Measurements from ENCODE around the gene TPK1. TPM values are rescaled to one million over a fixed set of nuclear protein-coding genes. Genes with fewer than 3 reads are reported as not detected.

Gene TPK1
- total and polyA plus RNA-seq, 4 donors: 5.3 to 16.8 (median 15.9) TPM

DNA sequence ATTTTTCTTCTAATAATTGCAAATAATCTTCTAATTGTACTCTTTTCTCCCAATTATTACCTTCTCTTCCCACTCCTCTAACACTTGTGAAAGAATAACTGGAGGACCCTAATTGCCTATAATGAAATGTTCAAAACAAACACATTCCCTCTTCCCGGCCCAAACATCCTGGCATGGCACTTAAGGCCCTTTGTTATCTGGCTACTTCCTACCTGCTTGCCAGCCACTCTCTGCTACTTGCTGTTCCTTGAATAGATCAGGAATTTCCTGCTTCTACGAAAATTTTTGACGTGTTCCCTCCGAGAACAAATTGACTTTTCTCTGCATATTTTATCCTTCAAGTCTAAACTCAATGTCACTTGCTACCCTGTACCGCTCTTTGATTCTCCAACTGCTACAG, 376.2 kb downstream of the TPK1 start:
- no peak for ATAC-seq (ENCODE audit: insufficient read depth, low FRiP score)
- Histone ChIP-seq H3K27ac (ENCODE audit: low read depth in 1 of 2, low read length in 1 of 2) (no peak overlapping the region), H3K36me3 (ENCODE audit: control insufficient read depth in 4 of 4, insufficient read depth in 4 of 4, low read length in 4 of 4) (peaks cover 0 to 1% (median 0%) of the 10 kb centered on the region in 4 donors), H3K9me3 (ENCODE audit: control insufficient read depth in 4 of 4, insufficient read depth in 3 of 4, low read length in 3 of 4) (peaks cover 0 to 6% (median 0%) of the 10 kb centered on the region in 4 donors), H3K4me1 (ENCODE audit: control insufficient read depth in 5 of 5, insufficient read depth in 5 of 5, low read length in 5 of 5) (peaks cover 0 to 1% (median 0%) of the 10 kb centered on the region in 5 donors), H3K4me3 (no peak overlapping the region), H3K9ac (ENCODE audit: insufficient read depth in 1 of 2, low read length in 2 of 2) (no peak overlapping the region), H3K27me3 (ENCODE audit: control insufficient read depth in 3 of 3, insufficient read depth in 3 of 3, low read length in 2 of 3) (no peaks in the 10 kb centered on the region)
- no peak for DNase-seq
- 49 to 75% methylated on average over 5 of the region's 5 CpGs for WGBS, 2 donors
- TF ChIP-seq, protein P1, sequence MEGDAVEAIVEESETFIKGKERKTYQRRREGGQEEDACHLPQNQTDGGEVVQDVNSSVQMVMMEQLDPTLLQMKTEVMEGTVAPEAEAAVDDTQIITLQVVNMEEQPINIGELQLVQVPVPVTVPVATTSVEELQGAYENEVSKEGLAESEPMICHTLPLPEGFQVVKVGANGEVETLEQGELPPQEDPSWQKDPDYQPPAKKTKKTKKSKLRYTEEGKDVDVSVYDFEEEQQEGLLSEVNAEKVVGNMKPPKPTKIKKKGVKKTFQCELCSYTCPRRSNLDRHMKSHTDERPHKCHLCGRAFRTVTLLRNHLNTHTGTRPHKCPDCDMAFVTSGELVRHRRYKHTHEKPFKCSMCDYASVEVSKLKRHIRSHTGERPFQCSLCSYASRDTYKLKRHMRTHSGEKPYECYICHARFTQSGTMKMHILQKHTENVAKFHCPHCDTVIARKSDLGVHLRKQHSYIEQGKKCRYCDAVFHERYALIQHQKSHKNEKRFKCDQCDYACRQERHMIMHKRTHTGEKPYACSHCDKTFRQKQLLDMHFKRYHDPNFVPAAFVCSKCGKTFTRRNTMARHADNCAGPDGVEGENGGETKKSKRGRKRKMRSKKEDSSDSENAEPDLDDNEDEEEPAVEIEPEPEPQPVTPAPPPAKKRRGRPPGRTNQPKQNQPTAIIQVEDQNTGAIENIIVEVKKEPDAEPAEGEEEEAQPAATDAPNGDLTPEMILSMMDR (IDR thresholded peaks at IDR 0.05; ENCODE audit: control extremely low read depth, extremely low read depth): no peak

DNA sequence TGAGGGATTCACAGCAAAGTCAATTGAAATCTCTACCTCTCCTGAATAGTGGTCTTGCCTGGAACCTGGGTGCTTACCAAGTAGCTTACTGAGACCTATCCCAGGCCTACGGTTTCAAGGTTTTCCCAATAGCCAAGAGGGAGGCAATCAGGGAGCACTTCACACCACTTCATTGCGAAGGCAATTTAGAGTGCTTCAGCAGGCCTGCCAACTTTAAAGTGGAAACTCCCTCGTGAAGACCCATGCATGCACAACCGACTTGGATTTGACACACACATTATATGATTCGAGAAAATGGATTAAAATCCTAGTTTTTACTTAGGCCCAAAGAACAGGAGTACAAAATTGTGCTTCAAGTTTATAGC, 380.8 kb downstream of the TPK1 start:
- no peaks in the 10 kb centered on the region for H3K27me3 ChIP-seq (ENCODE audit: control insufficient read depth in 3 of 3, insufficient read depth in 3 of 3, low read length in 2 of 3)
- no peak for DNase-seq
- H3K4me1 ChIP-seq (ENCODE audit: control insufficient read depth in 5 of 5, insufficient read depth in 5 of 5, low read length in 5 of 5): peaks cover 0 to 1% (median 0%) of the 10 kb centered on the region in 5 donors
- TF ChIP-seq, protein P1 (IDR thresholded peaks at IDR 0.05; ENCODE audit: control extremely low read depth, extremely low read depth): no peak
- no peak for ATAC-seq (ENCODE audit: insufficient read depth, low FRiP score)
- H3K4me3 ChIP-seq: no peak overlapping the region
- no peak overlapping the region for H3K9ac ChIP-seq (ENCODE audit: insufficient read depth in 1 of 2, low read length in 2 of 2)
- no peak overlapping the region for H3K27ac ChIP-seq (ENCODE audit: low read depth in 1 of 2, low read length in 1 of 2)
- 46 to 63% methylated on average over 5 of the region's 5 CpGs for WGBS, 2 donors
- H3K9me3 ChIP-seq (ENCODE audit: control insufficient read depth in 4 of 4, insufficient read depth in 3 of 4, low read length in 3 of 4): peaks cover 0 to 2% (median 0%) of the 10 kb centered on the region in 4 donors
- H3K36me3 ChIP-seq (ENCODE audit: control insufficient read depth in 4 of 4, insufficient read depth in 4 of 4, low read length in 4 of 4): peaks cover 0 to 4% (median under 1%) of the 10 kb centered on the region in 4 donors

DNA sequence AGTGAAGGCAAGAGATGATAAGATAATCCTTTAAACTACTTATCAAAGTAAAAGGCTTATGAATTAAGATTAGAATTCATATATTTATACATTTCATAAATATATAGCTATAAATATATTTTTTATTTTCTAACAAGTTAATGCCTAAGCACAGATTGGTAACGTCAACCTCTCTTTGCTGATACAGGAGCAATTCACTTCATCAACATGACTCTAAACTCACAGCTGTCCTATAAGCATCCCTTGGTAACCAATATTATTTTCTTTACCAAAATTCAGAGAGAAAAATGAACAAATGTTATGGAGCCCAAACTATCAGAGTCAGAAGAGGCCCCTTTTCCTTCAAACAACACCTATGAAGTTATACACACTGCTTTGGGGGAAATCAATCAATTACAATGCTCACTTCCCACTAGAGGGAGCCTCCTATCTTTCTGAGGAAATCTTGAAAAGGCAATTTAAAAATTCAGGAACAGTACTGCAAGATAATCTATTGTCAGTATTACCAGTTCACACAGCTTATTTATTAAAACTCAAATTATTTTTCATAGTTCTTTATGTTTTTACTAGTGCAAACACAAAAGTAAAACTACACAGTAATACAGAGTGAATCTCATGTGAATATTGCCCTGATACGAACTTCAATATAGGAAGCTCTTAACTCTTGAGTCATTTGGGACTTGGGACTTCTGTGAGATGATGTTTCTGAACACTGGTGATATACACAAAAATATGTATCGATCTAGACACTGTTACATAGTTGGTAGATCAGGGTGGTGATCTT, 381.4 kb downstream of the TPK1 start:
- H3K4me3 ChIP-seq: no peak overlapping the region
- no peaks in the 10 kb centered on the region for H3K27me3 ChIP-seq (ENCODE audit: control insufficient read depth in 3 of 3, insufficient read depth in 3 of 3, low read length in 2 of 3)
- TF ChIP-seq, protein P1 (IDR thresholded peaks at IDR 0.05; ENCODE audit: control extremely low read depth, extremely low read depth): no peak
- no peak overlapping the region for H3K9ac ChIP-seq (ENCODE audit: insufficient read depth in 1 of 2, low read length in 2 of 2)
- peaks cover 0 to 1% (median 0%) of the 10 kb centered on the region in 5 donors for H3K4me1 ChIP-seq (ENCODE audit: control insufficient read depth in 5 of 5, insufficient read depth in 5 of 5, low read length in 5 of 5)
- ATAC-seq (ENCODE audit: insufficient read depth, low FRiP score) (no peak), DNase-seq (peak in 1 of 3 donors; percentile 12)
- WGBS, 2 donors: 86 to 90% methylated on average over 3 of the region's 3 CpGs
- no peak overlapping the region for H3K27ac ChIP-seq (ENCODE audit: low read depth in 1 of 2, low read length in 1 of 2)
- peaks cover 0 to 2% (median 0%) of the 10 kb centered on the region in 4 donors for H3K9me3 ChIP-seq (ENCODE audit: control insufficient read depth in 4 of 4, insufficient read depth in 3 of 4, low read length in 3 of 4)
- H3K36me3 ChIP-seq (ENCODE audit: control insufficient read depth in 4 of 4, insufficient read depth in 4 of 4, low read length in 4 of 4): peaks cover 0 to 4% (median under 1%) of the 10 kb centered on the region in 4 donors

Data from lung (tissue), 12 donors.